K562 (cell line): Measurements from ENCODE around the gene SCAMP3. TPM values are rescaled to one million over a fixed set of nuclear protein-coding genes. Genes with fewer than 3 reads are reported as not detected.
A peak's percentile ranks its signal among the peaks of the same experiment; 100 is the strongest.

Experiments used
- ARNT ChIP-seq, 2 experiments: fragments of 450-650 bp; IDR thresholded peaks; 2 replicates each; pipeline ENCODE4 v1.6.1; 2016; ENCODE audit warnings: mild to moderate bottlenecking in 1 of 2
- FOSL1 ChIP-seq: fragments of 200-800 bp; sonication (Bioruptor generic); conservative IDR thresholded peaks from 2 replicates; pipeline ENCODE4 v1.6.1; 2016; ENCODE audit warnings: missing genetic modification characterization, missing compliant biosample characterization
- NR2F6 ChIP-seq: fragments of 450-650 bp; formaldehyde crosslinking; IDR thresholded peaks from 2 replicates; pipeline ENCODE4 v1.4.0; 2020; ENCODE audit warnings: mild to moderate bottlenecking
- ZNF24 ChIP-seq: fragments of 450-650 bp; IDR thresholded peaks from 2 replicates; pipeline ENCODE4 v1.6.1; 2016
- ZNF316 ChIP-seq: fragments of 450-650 bp; IDR thresholded peaks from 2 replicates; pipeline ENCODE4 v1.6.1; 2016
- polyA plus RNA-seq, 8 experiments: library from polyadenylated mRNA; depleted of rRNA in 4 of 8; stranded (reverse) in 5 of 8; unstranded in 3 of 8; fragments of >200 nt; fragmentation: Nextera tagmentation in 2 of 8; fragmentation: Illumina TruSeq in 1 of 8; extraction: Ambion mirVana in 2 of 8; extraction: Trizol in 1 of 8; gene quantifications; 2 replicates each; pipeline versions ENCODE4 v1.2.1 to v1.2.3, GENCODE V29; 2011 to 2014; ENCODE audit warnings: inconsistent platforms in 1 of 8, missing spikeins in 1 of 8
- total RNA-seq, 7 experiments: library from RNA; depleted of rRNA in 6 of 7; stranded (reverse); fragments of >200 nt in 6 of 7; fragmentation: Illumina TruSeq in 2 of 7; extraction: Trizol in 2 of 7; gene quantifications; 2 replicates each; pipeline versions ENCODE4 v1.2.1 to v1.2.3, GENCODE V29; 2011 to 2021; ENCODE audit warnings: low replicate concordance in 1 of 7
- TF ChIP-seq, protein P1 (sequence below), 2 experiments: fragments of 450-650 bp in 1 of 2; sonication (generic) in 1 of 2; formaldehyde crosslinking in 1 of 2; IDR thresholded peaks; 2 replicates each; pipeline versions ENCODE4 v1.7.1 to v1.9.0; 2016 to 2022; ENCODE audit warnings: inconsistent platforms in 1 of 2, mild to moderate bottlenecking in 1 of 2, missing genetic modification reagents in 1 of 2
- TF ChIP-seq, protein P2 (sequence below), 2 experiments: IDR thresholded peaks; 2 replicates each; pipeline ENCODE4 v1.6.1; 2012; ENCODE audit warnings: improper control_type of control experiment in 2 of 2, low read depth in 2 of 2, low read length in 2 of 2, borderline replicate concordance in 1 of 2
- TF ChIP-seq, protein P3 (sequence below): fragments of 450-650 bp; IDR thresholded peaks from 2 replicates; pipeline ENCODE4 v1.6.1; 2017; ENCODE audit warnings: antibody characterized with exemption, mild to moderate bottlenecking
- TF ChIP-seq, protein P4 (sequence below), 2 experiments: fragments of 250-450 bp in 1 of 2; fragments of 450-650 bp in 1 of 2; sonication (Bioruptor Pico) in 1 of 2; IDR thresholded peaks; 2 replicates each; pipeline versions ENCODE4 v1.6.1 to v1.8.0; 2016 to 2021; ENCODE audit warnings: mild to moderate bottlenecking in 2 of 2, moderate library complexity in 2 of 2, missing compliant biosample characterization in 1 of 2, missing genetic modification characterization in 1 of 2

SCAMP3 gene
- total and polyA plus RNA-seq, 9 of the 15 experiments (the other 6 are each of a cell fraction or from before 2014, with no cell fraction given): 14.2 to 131 (median 86.1) TPM

DNA sequence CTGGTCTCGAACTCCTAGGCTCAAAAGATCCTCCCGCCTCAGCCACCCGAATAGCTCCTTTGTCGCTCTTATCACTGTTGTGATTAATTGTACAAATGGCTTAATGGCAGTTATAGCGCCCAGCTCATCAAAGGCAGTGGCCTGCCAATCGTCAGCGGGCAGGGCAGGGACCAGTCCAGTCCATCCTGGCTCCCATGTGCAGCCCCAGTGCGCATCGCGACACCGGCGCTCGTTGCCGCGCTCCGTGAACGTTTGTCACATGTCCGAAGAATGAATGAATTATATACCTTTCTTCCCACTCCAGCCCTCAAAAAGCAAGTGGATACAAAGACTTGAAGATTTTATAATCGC is 35.3 kb downstream of the SCAMP3 start (continued):
- TF ChIP-seq, protein P1, sequence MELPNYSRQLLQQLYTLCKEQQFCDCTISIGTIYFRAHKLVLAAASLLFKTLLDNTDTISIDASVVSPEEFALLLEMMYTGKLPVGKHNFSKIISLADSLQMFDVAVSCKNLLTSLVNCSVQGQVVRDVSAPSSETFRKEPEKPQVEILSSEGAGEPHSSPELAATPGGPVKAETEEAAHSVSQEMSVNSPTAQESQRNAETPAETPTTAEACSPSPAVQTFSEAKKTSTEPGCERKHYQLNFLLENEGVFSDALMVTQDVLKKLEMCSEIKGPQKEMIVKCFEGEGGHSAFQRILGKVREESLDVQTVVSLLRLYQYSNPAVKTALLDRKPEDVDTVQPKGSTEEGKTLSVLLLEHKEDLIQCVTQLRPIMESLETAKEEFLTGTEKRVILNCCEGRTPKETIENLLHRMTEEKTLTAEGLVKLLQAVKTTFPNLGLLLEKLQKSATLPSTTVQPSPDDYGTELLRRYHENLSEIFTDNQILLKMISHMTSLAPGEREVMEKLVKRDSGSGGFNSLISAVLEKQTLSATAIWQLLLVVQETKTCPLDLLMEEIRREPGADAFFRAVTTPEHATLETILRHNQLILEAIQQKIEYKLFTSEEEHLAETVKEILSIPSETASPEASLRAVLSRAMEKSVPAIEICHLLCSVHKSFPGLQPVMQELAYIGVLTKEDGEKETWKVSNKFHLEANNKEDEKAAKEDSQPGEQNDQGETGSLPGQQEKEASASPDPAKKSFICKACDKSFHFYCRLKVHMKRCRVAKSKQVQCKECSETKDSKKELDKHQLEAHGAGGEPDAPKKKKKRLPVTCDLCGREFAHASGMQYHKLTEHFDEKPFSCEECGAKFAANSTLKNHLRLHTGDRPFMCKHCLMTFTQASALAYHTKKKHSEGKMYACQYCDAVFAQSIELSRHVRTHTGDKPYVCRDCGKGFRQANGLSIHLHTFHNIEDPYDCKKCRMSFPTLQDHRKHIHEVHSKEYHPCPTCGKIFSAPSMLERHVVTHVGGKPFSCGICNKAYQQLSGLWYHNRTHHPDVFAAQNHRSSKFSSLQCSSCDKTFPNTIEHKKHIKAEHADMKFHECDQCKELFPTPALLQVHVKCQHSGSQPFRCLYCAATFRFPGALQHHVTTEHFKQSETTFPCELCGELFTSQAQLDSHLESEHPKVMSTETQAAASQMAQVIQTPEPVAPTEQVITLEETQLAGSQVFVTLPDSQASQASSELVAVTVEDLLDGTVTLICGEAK (IDR thresholded peaks at IDR 0.05): peak; percentile 64
- TF ChIP-seq, protein P1 (CRISPR knock-in tag; IDR thresholded peaks at IDR 0.05): no peak
- 0 out of 2 replicates have a peak, but pooled peaks have one; percentile 48 for TF ChIP-seq FOSL1 (tag)
- 0 out of 2 replicates have a peak, but pooled peaks have one; percentile 8 for TF ChIP-seq NR2F6 (CRISPR knock-in tag)
- TF ChIP-seq, protein P2, sequence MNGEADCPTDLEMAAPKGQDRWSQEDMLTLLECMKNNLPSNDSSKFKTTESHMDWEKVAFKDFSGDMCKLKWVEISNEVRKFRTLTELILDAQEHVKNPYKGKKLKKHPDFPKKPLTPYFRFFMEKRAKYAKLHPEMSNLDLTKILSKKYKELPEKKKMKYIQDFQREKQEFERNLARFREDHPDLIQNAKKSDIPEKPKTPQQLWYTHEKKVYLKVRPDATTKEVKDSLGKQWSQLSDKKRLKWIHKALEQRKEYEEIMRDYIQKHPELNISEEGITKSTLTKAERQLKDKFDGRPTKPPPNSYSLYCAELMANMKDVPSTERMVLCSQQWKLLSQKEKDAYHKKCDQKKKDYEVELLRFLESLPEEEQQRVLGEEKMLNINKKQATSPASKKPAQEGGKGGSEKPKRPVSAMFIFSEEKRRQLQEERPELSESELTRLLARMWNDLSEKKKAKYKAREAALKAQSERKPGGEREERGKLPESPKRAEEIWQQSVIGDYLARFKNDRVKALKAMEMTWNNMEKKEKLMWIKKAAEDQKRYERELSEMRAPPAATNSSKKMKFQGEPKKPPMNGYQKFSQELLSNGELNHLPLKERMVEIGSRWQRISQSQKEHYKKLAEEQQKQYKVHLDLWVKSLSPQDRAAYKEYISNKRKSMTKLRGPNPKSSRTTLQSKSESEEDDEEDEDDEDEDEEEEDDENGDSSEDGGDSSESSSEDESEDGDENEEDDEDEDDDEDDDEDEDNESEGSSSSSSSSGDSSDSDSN (IDR thresholded peaks at IDR 0.05; ENCODE audit: borderline replicate concordance in 1 of 2, low read depth in 2 of 2, low read length in 2 of 2): no peak
- TF ChIP-seq, protein P3, sequence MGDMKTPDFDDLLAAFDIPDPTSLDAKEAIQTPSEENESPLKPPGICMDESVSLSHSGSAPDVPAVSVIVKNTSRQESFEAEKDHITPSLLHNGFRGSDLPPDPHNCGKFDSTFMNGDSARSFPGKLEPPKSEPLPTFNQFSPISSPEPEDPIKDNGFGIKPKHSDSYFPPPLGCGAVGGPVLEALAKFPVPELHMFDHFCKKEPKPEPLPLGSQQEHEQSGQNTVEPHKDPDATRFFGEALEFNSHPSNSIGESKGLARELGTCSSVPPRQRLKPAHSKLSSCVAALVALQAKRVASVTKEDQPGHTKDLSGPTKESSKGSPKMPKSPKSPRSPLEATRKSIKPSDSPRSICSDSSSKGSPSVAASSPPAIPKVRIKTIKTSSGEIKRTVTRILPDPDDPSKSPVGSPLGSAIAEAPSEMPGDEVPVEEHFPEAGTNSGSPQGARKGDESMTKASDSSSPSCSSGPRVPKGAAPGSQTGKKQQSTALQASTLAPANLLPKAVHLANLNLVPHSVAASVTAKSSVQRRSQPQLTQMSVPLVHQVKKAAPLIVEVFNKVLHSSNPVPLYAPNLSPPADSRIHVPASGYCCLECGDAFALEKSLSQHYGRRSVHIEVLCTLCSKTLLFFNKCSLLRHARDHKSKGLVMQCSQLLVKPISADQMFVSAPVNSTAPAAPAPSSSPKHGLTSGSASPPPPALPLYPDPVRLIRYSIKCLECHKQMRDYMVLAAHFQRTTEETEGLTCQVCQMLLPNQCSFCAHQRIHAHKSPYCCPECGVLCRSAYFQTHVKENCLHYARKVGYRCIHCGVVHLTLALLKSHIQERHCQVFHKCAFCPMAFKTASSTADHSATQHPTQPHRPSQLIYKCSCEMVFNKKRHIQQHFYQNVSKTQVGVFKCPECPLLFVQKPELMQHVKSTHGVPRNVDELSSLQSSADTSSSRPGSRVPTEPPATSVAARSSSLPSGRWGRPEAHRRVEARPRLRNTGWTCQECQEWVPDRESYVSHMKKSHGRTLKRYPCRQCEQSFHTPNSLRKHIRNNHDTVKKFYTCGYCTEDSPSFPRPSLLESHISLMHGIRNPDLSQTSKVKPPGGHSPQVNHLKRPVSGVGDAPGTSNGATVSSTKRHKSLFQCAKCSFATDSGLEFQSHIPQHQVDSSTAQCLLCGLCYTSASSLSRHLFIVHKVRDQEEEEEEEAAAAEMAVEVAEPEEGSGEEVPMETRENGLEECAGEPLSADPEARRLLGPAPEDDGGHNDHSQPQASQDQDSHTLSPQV: peak; percentile 56; the same call in 1 of the 2 replicates
- TF ChIP-seq ARNT (IDR thresholded peaks at IDR 0.05): 0 out of 4 replicates have a peak, but pooled peaks of 1 of the 2 experiments have one; percentile 20
- TF ChIP-seq ZNF24: peak; percentile 93; the same call in 1 of the 2 replicates
- TF ChIP-seq ZNF316: 0 out of 2 replicates have a peak, but pooled peaks have one; percentile 29
- TF ChIP-seq, protein P4, sequence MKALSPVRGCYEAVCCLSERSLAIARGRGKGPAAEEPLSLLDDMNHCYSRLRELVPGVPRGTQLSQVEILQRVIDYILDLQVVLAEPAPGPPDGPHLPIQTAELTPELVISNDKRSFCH (CRISPR knock-in tag; IDR thresholded peaks at IDR 0.05): no peak
- TF ChIP-seq, protein P4 (tag; IDR thresholded peaks at IDR 0.05): peak; percentile 17; the same call in 1 of the 2 replicates
